ENCODE results near the gene ITPR3.

ITPR3 gene

DNA sequence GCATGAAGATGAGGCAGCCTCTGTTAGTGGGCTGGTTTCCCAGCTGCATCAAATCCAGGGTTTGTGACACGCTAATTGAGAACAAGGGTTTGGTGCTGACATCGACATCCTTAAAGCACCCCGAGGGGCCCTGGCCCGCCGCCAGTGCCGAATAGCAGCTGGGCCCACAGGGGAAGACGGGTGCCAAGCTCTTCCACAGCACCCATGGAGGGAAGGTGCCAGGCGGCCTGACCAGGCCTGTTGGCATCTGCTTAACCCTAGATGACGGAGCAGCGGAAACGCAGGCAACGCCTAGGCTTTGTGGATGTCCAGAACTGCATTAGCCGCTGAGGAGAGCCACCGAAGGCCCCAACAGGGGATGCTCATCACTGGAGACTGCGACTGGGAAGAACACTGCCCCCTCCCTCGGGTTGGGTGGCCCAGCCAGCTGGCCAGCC lies 74.3 kb downstream of the ITPR3 start:
- no peak for DNase-seq (ENCODE audit: low read depth in 2 of 3, low spot score in 2 of 3)

- no peak for DNase-seq (ENCODE audit: low read depth in 2 of 3, low spot score in 2 of 3)
Measured at GRCh38 chr6:33696076-33696475, 75.0 kb downstream of the ITPR3 start.

DNA sequence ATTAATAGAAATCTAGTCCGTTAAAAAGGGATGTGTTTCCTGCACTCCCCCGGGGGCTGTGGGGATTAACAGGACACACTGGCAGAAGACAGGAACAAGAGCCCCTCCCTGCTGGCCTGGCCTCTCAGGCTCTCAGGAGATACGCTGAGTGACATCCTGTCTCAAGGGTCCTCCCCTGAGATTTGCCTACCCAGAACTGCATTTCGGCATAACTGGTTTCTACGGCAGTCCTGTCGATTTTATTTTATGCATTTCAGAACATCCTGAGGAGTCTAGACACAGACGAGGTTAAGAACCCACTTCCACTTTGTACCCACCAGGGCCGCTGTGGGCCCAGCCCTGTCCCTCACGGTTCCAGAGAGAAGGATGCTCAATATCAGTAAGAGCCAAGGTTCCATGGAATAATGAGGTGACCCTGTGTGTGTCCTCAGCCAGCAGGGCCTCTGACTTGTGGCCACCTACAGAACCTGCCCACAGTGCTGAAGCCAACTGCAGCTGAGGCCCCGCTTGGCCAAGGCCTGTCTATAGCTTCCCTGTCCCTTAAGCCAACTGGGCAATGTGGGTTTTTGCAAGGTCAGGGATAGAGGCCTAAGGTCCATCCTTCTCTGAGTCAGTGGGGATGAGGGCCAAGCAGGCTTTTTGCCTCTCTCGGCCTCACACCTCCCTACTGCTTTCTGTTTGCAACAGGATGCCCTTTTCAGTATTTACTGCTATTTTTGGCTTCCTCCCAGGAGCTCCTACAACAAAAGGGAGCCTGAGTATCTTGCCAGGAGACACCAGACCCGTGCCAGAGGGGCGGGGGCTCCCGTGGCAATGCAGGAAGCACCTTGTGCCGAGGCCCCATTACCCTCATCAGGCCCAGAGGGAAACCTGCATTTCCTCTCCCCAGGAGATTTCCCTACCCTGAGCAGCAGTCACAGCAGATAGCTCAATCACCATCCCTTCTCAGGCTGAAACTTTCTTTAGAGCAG lies 75.7 kb downstream of the ITPR3 start:
- no peak for DNase-seq (ENCODE audit: low read depth in 2 of 3, low spot score in 2 of 3)

DNA sequence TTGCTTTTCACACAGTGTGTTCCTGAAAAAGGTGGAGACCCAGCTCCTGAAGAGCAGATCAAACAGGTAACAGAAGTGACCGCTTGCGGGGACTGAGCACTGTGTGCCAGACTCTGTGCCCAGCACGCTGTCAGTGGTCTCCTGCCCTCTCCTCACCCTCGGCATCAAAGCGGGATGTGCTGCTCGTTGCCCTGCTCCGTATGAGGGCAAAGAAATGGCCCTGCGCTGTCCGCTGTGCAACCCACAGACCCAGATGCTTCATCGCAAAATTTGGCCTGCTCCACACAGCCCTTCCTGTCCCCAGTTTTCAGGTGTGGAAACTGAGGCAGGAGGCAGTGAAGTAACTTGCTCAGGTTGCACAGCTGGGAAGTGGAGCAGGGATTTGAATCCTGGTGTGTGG lies 76.7 kb downstream of the ITPR3 start:
- no peak for DNase-seq (ENCODE audit: low read depth in 2 of 3, low spot score in 2 of 3)

- no peak for DNase-seq (ENCODE audit: low read depth in 2 of 3, low spot score in 2 of 3)
Measured at GRCh38 chr6:33698494-33698893, 77.4 kb downstream of the ITPR3 start.

DNA sequence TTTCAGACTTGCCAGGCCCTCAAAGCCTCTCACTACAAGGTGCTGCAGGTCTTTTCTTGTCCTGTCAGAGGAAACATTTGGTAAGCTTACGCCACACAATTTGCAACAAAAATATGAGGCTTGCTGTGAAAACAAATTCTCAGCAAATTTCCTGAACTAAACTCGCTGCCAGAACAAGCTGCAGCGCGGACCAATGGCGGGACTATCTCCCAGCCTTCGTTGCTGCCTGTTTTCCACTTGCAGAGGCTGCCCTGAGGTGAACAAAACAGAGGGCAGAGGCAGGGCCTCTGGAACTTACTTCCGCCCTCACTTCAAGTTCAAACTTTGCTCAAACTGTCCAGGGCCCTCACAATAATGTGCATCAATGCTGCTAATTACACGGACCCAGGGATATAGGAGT lies 78.0 kb downstream of the ITPR3 start:
- no peak for DNase-seq (ENCODE audit: low read depth in 2 of 3, low spot score in 2 of 3)

DNA sequence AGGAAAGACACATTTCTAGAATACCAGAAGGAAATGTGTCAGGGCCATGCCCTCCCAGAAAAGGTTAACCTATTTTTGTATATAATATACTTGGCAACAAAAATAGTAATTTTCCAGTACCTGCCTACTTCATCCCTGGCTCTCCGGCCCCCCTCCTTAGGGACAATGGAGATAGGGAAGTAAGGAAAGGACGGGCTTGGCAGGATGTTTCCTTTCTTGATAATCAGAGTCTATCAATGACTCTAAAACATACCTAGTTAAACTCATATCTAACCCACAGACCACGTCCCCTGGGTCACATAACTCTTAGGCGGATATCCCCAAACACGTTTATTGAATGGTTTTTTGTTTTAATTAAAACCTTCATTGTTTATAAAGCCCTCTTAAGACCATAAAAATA lies 78.6 kb downstream of the ITPR3 start:
- DNase-seq (ENCODE audit: low read depth in 2 of 3, low spot score in 2 of 3) = no peak

DNA sequence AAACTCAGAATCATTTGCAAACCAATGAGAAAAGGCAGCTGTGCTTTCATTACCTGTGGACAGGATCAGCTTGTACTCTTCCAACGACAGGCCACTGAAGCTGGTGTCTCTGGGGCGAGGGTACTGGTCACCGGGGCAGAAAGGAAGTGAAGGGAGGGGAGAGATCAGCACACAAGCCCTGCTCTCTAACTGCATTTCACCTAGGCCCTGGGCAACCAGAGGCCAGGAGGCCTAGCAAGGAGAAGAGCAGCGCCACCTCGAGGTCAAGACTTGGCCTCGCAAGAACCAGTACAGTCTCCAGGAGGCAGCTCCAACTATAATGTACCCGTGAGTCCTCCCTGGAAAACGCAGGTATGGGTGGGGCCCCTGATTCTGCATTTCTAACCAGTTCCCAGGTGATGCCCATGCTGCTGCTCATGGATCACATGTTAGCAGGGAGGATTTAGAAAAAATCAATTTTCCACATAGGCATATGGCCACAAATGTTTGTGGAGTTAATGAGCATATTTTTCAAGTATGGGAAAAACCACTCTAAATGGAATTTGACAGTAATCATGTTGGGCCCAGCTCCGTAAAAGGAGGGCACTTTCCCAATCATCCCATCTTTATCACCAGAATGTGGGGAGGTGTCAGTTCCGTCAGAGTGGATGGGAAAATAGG lies 79.4 kb downstream of the ITPR3 start:
- no peak for DNase-seq (ENCODE audit: low read depth in 2 of 3, low spot score in 2 of 3)

- no peak for DNase-seq (ENCODE audit: low read depth in 2 of 3, low spot score in 2 of 3)
Measured at GRCh38 chr6:33702345-33702977, 81.3 kb downstream of the ITPR3 start.

- no peak for DNase-seq (ENCODE audit: low read depth in 2 of 3, low spot score in 2 of 3)
Measured at GRCh38 chr6:33704215-33705066, 83.3 kb downstream of the ITPR3 start.

DNA sequence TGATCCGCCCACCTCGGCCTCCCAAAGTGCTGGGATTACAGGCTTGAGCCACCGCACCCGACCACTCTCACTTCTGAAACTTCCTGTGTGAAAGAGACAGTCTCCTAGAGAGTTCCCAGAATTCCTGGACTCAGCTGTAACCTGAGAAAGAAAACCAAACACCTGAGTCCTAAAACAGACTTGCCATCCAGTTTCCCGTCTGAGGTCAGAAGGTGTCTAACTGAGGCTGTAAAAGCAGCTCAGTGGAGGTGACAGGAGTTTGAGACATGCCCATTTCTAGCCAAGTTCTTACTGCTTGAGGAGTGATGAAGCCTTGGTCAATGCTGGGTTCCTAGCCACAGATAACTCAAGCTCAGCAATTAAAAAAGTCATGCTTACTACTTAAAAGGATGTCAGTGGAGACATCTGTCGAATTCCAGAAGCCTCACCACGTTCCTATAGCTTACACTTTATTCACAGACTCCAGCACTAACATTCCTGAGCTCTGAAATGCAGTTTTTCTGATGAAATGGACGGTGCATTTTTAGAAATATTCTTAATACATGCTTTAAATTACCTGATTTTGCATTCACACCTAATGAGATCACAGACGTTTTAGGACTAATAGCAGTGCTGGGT lies 84.3 kb downstream of the ITPR3 start:
- DNase-seq (ENCODE audit: low read depth in 2 of 3, low spot score in 2 of 3) = no peak

GRCh38 chr6:33705955-33706725 lies 85.0 kb downstream of the ITPR3 start:
- DNase-seq (ENCODE audit: low read depth in 2 of 3, low spot score in 2 of 3) = no peak

DNA sequence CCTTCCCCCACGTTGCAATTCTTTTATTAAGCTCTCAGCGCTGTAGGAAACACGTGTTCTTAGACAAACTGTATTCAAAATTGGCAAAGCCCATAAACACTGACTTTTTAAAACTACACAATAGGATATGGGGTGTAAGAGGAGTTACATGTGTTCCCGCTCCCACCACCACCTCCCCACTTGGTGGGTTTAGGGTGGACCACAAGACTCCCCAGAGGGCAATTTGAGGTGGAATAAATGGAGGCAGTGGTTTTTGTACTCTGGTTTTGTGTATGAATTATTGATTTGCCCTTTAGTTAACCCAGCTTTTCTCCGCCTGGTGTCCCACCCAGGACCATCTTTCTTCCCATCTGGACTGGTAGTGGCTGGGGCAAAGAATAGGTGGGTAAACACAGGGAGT lies 86.6 kb downstream of the ITPR3 start:
- no peak for DNase-seq (ENCODE audit: low read depth in 2 of 3, low spot score in 2 of 3)

GRCh38 chr6:33708516-33709204 lies 87.5 kb downstream of the ITPR3 start:
- DNase-seq (ENCODE audit: low read depth in 2 of 3, low spot score in 2 of 3) = no peak

DNA sequence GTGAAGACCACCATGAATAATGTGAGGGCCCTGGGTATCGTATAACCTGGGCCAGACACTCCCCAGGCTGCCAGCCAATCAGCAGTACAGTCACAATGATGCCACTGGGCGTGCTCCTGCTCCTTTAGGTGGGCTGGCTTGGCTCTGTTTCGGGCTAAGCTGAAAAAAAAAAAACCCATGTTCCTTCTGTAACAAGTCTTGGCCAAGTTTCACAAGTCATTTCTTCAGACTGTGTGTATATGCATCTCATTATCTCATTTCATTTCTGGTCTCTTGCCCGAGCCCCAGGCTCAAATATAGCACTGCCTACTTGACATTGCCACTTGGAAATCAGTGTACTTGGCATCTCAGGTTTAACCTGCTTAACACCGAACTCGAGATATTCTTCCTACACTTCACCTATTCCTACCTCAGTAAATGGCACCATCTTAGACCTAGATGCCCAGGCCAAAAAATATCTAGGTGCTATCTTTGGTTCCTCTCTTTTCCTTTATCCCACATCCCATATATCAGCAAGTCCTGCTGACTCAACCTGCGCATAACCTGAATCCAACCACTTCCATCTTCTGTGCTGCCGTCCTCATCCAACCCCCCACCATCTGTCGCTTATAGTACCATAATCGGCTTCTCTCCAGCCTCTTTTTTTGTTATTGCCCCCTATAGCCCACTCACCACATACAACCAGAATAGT lies 88.6 kb downstream of the ITPR3 start:
- no peak for DNase-seq (ENCODE audit: low read depth in 2 of 3, low spot score in 2 of 3)

DNA sequence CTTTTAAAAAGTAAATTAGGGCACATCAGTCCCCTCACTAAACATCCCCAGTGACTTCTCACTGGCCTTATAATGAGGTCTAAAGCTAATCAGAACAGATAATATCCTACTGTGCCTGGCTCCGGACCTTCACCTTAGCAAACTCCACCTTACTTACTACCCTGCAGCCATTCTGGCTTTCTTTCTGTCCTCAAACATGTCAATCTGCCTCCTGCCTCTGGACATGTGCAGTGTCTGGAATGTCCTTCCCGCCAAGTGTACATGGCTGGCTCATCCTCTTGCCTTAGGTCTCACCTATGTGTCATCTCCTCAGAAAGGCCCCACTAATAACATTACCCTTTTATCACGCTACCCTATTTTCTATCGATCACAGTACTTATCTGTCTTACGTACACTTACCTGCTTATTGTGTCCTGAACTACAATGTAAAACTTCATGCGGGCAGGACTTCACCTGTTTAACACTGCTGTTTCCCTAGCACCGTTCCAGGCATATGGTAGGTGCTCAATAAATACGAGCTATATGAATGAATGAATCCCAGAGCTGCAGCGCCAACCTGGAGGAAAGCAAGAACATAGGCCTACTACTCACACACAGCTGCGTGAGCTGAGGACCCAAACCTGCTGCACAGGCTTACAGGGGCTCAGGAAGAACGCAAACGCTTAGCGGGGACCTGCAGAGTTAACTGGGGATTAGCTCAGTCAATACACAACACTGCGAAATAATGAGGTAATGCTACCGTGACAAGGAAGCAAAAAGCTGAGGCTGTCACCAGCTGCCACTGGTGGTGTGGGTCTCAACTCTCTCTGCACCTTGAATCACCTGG lies 89.4 kb downstream of the ITPR3 start:
- DNase-seq (ENCODE audit: low read depth in 2 of 3, low spot score in 2 of 3) = no peak
